Kidney (tissue), 14 donors: ENCODE results near the gene TIPRL. TPM values are rescaled to one million over a fixed set of nuclear protein-coding genes. Genes with fewer than 3 reads are reported as not detected.
"Not testable (repeated sequence)": the region's sequence is repeated elsewhere in the genome, so short reads cannot be mapped to it uniquely, and the experiment has no call there.

ENCODE experiments used
- DNase-seq, 5 donors: peaks; one replicate each; pipeline ENCODE4 v3.0.0-alpha.2; 2013 to 2020
- FAIRE-seq: peaks from 2 replicates; lab custom pipeline; 2012; peaks lifted over from hg19 to GRCh38; lab: Jason Lieb, UNC
- H3K27ac ChIP-seq, 2 donors: one replicate each; pipeline ENCODE4 v1.7.0; 2013; ENCODE audit warnings: low read depth in 2 of 2, low read length in 2 of 2, inconsistent platforms in 1 of 2
- H3K27me3 ChIP-seq: one replicate; pipeline ENCODE4 v1.7.1; 2013; ENCODE audit warnings: low read length, inconsistent platforms; ENCODE audit not compliant: control insufficient read depth, insufficient read depth
- H3K36me3 ChIP-seq, 3 donors: one replicate each; pipeline versions ENCODE4 v1.7.0 to v1.7.1; 2013; ENCODE audit warnings: low read length in 3 of 3, control low read depth in 1 of 3, inconsistent platforms in 1 of 3; ENCODE audit not compliant: insufficient read depth in 3 of 3, control insufficient read depth in 2 of 3
- H3K4me1 ChIP-seq, 3 donors: one replicate each; pipeline versions ENCODE4 v1.7.0 to v1.7.1; 2013; ENCODE audit warnings: low read length in 3 of 3, inconsistent platforms in 1 of 3, low read depth in 1 of 3; ENCODE audit not compliant: control insufficient read depth in 2 of 3, insufficient read depth in 2 of 3
- H3K4me3 ChIP-seq, 3 donors: one replicate each; pipeline versions ENCODE4 v1.7.0 to v1.8.1; 2013; ENCODE audit warnings: low read length in 3 of 3, control low read depth in 1 of 3, inconsistent platforms in 1 of 3
- H3K9ac ChIP-seq, 3 donors: one replicate each; pipeline versions ENCODE4 v1.7.0 to v1.7.1; 2013; ENCODE audit warnings: low read length in 3 of 3, control low read depth in 1 of 3, inconsistent platforms in 1 of 3
- H3K9me3 ChIP-seq, 3 donors: one replicate each; pipeline versions ENCODE4 v1.7.0 to v1.7.1; 2013; ENCODE audit warnings: low read length in 3 of 3, control low read depth in 1 of 3, inconsistent platforms in 1 of 3; ENCODE audit not compliant: control insufficient read depth in 2 of 3, insufficient read depth in 1 of 3
- intact Hi-C: fragments of 100-400 bp; cut with DNase I; formaldehyde crosslinking; loops from one replicate; pipeline ENCODE4 v1.11.1; 2022
- polyA plus RNA-seq: library from polyadenylated mRNA; stranded (reverse); fragments of 350-450 nt; fragmentation: Illumina TruSeq; extraction: RNeasy Lipid Tissue Mini Kit (QIAGEN cat#74804); gene quantifications from one replicate; pipeline ENCODE4 v1.2.3, GENCODE V29; 2014; ENCODE audit warnings: low read depth, low replicate concordance; ENCODE audit not compliant: insufficient read depth
- total RNA-seq: library from RNA; stranded (reverse); fragmentation: NEBNext Ultra II Directional; extraction: Animal tissue kit (Norgen Biotek cat#: 25700); gene quantifications from one replicate; pipeline ENCODE4 v1.2.1, GENCODE V29; 2021
- TF ChIP-seq, protein P1 (sequence below): IDR thresholded peaks from 3 replicates; pipeline ENCODE4 v1.5.1; 2012; ENCODE audit warnings: mild to moderate bottlenecking, moderate library complexity, borderline replicate concordance; ENCODE audit not compliant: insufficient read depth; ENCODE audit errors: extremely low read depth
- donor health status: control.
- donor health status: control.
- donor health status: control.
- donor health status: control.
- donor health status: control.
- donor health status: DM: yes; HTN: yes; CAD: no.
- donor health status: Normal renal cell carcinoma (clear cell type).

The TIPRL gene
- total and polyA plus RNA-seq, 2 donors from 2014 or later, result 20.7 to 26.3 TPM

DNA sequence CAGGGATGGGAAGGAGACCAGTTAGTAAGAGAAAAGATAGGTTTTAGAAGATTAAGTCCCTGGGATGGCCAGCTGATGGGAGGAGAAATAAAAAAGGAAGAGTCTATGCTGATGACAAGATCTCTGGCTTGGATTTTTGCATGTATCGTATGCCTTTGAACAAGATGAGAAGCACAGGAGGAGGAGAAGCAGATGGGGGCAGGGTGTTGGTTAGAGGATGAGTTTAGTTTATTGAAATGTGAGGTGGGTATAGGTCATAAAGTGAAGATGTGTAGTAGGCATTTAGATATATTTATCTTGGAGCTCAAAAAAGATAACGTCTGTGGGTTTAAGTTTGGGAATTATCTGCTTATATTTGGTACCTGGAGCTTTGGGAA, 1.4 kb downstream of the TIPRL start:
- intact Hi-C loops, result no loop called here
- FAIRE-seq (no peak), DNase-seq (peak in 1 of 5 donors; percentile 6)
- TF ChIP-seq, protein P1, sequence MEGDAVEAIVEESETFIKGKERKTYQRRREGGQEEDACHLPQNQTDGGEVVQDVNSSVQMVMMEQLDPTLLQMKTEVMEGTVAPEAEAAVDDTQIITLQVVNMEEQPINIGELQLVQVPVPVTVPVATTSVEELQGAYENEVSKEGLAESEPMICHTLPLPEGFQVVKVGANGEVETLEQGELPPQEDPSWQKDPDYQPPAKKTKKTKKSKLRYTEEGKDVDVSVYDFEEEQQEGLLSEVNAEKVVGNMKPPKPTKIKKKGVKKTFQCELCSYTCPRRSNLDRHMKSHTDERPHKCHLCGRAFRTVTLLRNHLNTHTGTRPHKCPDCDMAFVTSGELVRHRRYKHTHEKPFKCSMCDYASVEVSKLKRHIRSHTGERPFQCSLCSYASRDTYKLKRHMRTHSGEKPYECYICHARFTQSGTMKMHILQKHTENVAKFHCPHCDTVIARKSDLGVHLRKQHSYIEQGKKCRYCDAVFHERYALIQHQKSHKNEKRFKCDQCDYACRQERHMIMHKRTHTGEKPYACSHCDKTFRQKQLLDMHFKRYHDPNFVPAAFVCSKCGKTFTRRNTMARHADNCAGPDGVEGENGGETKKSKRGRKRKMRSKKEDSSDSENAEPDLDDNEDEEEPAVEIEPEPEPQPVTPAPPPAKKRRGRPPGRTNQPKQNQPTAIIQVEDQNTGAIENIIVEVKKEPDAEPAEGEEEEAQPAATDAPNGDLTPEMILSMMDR, result no peak
- peak overlapping the region in 2 of 3 donors; percentile 91 to 97 for H3K9ac ChIP-seq
- H3K9me3 ChIP-seq, result no peaks in the 10 kb centered on the region
- no peaks in the 10 kb centered on the region for H3K27me3 ChIP-seq
- H3K4me1 ChIP-seq, result peaks cover 0 to 5% (median 4%) of the 10 kb centered on the region in 3 donors
- no peak overlapping the region for H3K27ac ChIP-seq
- peak overlapping the region; percentile 95 to 98 (median 97) for H3K4me3 ChIP-seq
- H3K36me3 ChIP-seq, result no peaks in the 10 kb centered on the region

DNA sequence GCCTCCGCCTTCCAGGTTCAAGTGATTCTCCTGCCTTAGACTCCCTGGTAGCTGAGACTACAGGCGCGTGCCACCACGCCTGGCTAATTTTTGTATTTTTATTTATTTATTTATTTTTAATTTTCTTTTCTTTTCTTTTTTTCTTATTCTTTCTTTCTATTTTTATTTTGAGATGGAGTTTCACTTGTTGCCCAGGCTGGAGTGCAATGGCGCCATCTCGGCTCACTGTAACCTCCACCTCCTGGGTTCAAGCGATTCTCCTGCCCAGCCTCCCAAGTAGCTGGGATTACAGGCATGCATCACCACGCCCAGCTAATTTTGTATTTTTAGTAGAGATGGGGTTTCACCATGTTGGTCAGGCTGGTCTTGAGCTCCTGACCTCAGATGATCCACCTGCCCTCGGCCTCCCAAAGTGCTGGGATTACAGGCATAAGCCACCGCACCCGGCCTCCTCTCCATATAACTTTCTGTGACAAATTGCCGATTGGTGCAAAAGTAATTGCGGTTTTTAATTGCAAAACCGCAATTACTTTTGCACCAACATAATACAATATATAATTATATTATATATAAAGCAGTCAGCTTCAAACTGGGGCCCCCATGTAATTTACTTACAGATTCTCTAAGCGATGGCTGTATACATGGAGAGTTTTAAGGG, 2.4 kb downstream of the TIPRL start:
- H3K27me3 ChIP-seq, H3K9ac ChIP-seq, H3K27ac ChIP-seq, H3K4me3 ChIP-seq, H3K4me1 ChIP-seq, FAIRE-seq, H3K36me3 ChIP-seq, intact Hi-C loops, H3K9me3 ChIP-seq: not testable (repeated sequence)
- DNase-seq, result peak in 1 of 5 donors; percentile 32

DNA sequence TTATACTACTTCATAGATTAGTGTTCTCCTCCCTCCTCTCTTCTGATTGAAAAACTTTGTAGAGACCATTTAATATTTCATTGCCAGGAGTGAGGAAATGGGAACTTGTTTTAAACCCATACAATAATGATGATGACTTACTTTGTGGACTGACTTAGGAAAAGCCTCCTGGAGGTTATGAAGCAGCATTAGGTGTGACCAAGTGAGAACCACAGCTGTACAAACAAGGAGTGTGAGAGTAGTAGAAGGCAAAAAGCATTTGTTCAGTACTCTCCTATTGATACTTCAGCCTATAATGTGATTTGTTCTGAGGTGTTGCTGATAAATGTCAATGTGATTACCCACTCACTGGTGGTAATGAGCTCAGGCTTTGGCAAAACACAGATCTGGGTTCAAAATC, 8.4 kb downstream of the TIPRL start:
- FAIRE-seq, result no peak
- H3K9ac ChIP-seq, result no peak overlapping the region
- H3K9me3 ChIP-seq, result no peaks in the 10 kb centered on the region
- no peak for DNase-seq
- no peaks in the 10 kb centered on the region for H3K4me1 ChIP-seq
- H3K27ac ChIP-seq, result no peak overlapping the region
- H3K4me3 ChIP-seq, result no peak overlapping the region
- intact Hi-C loops, result no loop called here
- H3K36me3 ChIP-seq, result peaks cover 2 to 16% (median 3%) of the 10 kb centered on the region in 3 donors
- no peaks in the 10 kb centered on the region for H3K27me3 ChIP-seq
- TF ChIP-seq, protein P1, result no peak

DNA sequence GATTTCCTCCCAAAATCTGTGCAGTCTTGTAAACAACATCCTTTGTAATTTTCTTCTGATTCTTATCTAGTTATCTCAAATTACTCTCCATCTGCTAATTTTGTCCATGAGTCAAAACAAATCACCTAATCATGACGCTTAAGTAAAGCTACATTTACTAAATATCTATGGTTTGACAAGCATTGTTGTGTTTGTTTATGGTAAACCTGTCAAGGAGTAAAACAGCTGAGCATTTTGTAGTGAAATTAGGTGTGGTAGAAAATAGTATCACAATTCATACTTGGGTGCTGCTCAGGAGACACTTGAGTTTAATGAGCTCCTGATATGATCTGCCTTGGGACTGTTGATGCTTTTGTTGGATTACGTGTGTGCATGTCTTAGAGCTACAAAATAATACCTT, 11.6 kb downstream of the TIPRL start:
- TF ChIP-seq, protein P1, result no peak
- FAIRE-seq (no peak), DNase-seq (no peak)
- intact Hi-C loops, result no loop called here
- no peaks in the 10 kb centered on the region for H3K4me1 ChIP-seq
- peaks cover 8 to 16% (median 9%) of the 10 kb centered on the region in 3 donors for H3K36me3 ChIP-seq
- no peak overlapping the region for H3K4me3 ChIP-seq
- no peak overlapping the region for H3K9ac ChIP-seq
- H3K9me3 ChIP-seq, result no peaks in the 10 kb centered on the region
- H3K27me3 ChIP-seq, result no peaks in the 10 kb centered on the region
- H3K27ac ChIP-seq, result no peak overlapping the region
